GM19397 (cell line): Measurements from ENCODE around the gene IGF2BP1.
"Not testable (repeated sequence)": the region's sequence is repeated elsewhere in the genome, so short reads cannot be mapped to it uniquely, and the experiment has no call there.

Experiments
- ATAC-seq: cut with Tn5 transposase; IDR thresholded peaks from one replicate; pipeline ENCODE4 v1.9.1; 2021; ENCODE audit warnings: mild to moderate bottlenecking, moderate library complexity; ENCODE audit not compliant: unreplicated experiment

IGF2BP1 gene

GRCh38 chr17:49018116-49018612, 21.0 kb downstream of the IGF2BP1 start:
- ATAC-seq, result no peak

- ATAC-seq, result no peak
Observed at GRCh38 chr17:49018748-49019147, 21.6 kb downstream of the IGF2BP1 start.

- ATAC-seq, result no peak
Observed at GRCh38 chr17:49020609-49021008, 23.4 kb downstream of the IGF2BP1 start.

GRCh38 chr17:49021095-49021767, 24.0 kb downstream of the IGF2BP1 start:
- ATAC-seq, result no peak

GRCh38 chr17:49021768-49022103, 24.6 kb downstream of the IGF2BP1 start:
- no peak for ATAC-seq

GRCh38 chr17:49022391-49022941, 25.3 kb downstream of the IGF2BP1 start:
- ATAC-seq, result no peak

- ATAC-seq, result no peak
Observed at GRCh38 chr17:49024523-49024922, 27.3 kb downstream of the IGF2BP1 start.

GRCh38 chr17:49026447-49026846, 29.3 kb downstream of the IGF2BP1 start:
- not testable (repeated sequence) for ATAC-seq

GRCh38 chr17:49028271-49028670, 31.1 kb downstream of the IGF2BP1 start:
- ATAC-seq, result no peak

GRCh38 chr17:49029801-49030200, 32.6 kb downstream of the IGF2BP1 start:
- ATAC-seq, result no peak

GRCh38 chr17:49031965-49032928, 35.1 kb downstream of the IGF2BP1 start:
- ATAC-seq, result no peak

GRCh38 chr17:49035470-49036269, 38.5 kb downstream of the IGF2BP1 start:
- ATAC-seq, result no peak

GRCh38 chr17:49036270-49036626, 39.1 kb downstream of the IGF2BP1 start:
- no peak for ATAC-seq

- no peak for ATAC-seq
Observed at GRCh38 chr17:49038138-49038537, 41.0 kb downstream of the IGF2BP1 start.

GRCh38 chr17:49038544-49038943, 41.4 kb downstream of the IGF2BP1 start:
- ATAC-seq, result no peak

- not testable (repeated sequence) for ATAC-seq
Observed at GRCh38 chr17:49039518-49039917, 42.3 kb downstream of the IGF2BP1 start.

GRCh38 chr17:49041527-49041926, 44.3 kb downstream of the IGF2BP1 start:
- no peak for ATAC-seq

- no peak for ATAC-seq
Observed at GRCh38 chr17:49045376-49045775, 48.2 kb downstream of the IGF2BP1 start.

- ATAC-seq, result no peak
Observed at GRCh38 chr17:49046912-49047311, 49.7 kb downstream of the IGF2BP1 start.

GRCh38 chr17:49049265-49049664, 52.1 kb downstream of the IGF2BP1 start:
- ATAC-seq, result no peak

GRCh38 chr17:49050611-49051010, 53.4 kb downstream of the IGF2BP1 start:
- ATAC-seq, result no peak
